Measurements from ENCODE around the gene SLC5A8. TPM values are rescaled to one million over a fixed set of nuclear protein-coding genes. Genes with fewer than 3 reads are reported as not detected.

Gene SLC5A8
- total RNA-seq, 1 donor, result not detected

GRCh38 chr12:101108130-101108529, 101.9 kb downstream of the SLC5A8 start:
- TF ChIP-seq CTCF (IDR thresholded peaks at IDR 0.05; ENCODE audit: extremely low read depth, low read depth, low read length), result no peak
- H3K4me2 ChIP-seq (ENCODE audit: insufficient read depth, low read length), result no peak overlapping the region
- H3K4me3 ChIP-seq (ENCODE audit: insufficient read depth, low read length), result no peak overlapping the region
- H4K20me1 ChIP-seq (ENCODE audit: insufficient read depth, low read length), result no peaks in the 10 kb centered on the region
- H2AFZ ChIP-seq (ENCODE audit: low read length), result no peak overlapping the region
- H3K79me2 ChIP-seq (ENCODE audit: insufficient read depth, low read length), result no peaks in the 10 kb centered on the region
- H3K27me3 ChIP-seq (ENCODE audit: insufficient read depth, low read length), result no peaks in the 10 kb centered on the region
- H3K27ac ChIP-seq (ENCODE audit: low read depth, low read length), result no peak overlapping the region
- no peaks in the 10 kb centered on the region for H3K36me3 ChIP-seq (ENCODE audit: insufficient read depth, low read length)
- DNase-seq (ENCODE audit: insufficient read length, low spot score, missing footprints), result no peak
- no peaks in the 10 kb centered on the region for H3K4me1 ChIP-seq (ENCODE audit: insufficient read depth, low read length)
- no peaks in the 10 kb centered on the region for H3K9me3 ChIP-seq (ENCODE audit: low read depth, low read length)

GRCh38 chr12:101107032-101107763, 102.8 kb downstream of the SLC5A8 start:
- no peak for DNase-seq (ENCODE audit: insufficient read length, low spot score, missing footprints)

More at GRCh38 chr12:101107032-101107763, 102.8 kb downstream of the SLC5A8 start:
- Histone ChIP-seq H3K79me2 (ENCODE audit: insufficient read depth, low read length) (no peaks in the 10 kb centered on the region), H3K36me3 (ENCODE audit: insufficient read depth, low read length) (no peaks in the 10 kb centered on the region), H3K9me3 (ENCODE audit: low read depth, low read length) (no peaks in the 10 kb centered on the region), H3K27ac (ENCODE audit: low read depth, low read length) (no peak overlapping the region), H3K4me2 (ENCODE audit: insufficient read depth, low read length) (no peak overlapping the region), H2AFZ (ENCODE audit: low read length) (no peak overlapping the region), H3K4me1 (ENCODE audit: insufficient read depth, low read length) (no peaks in the 10 kb centered on the region), H4K20me1 (ENCODE audit: insufficient read depth, low read length) (no peaks in the 10 kb centered on the region), H3K4me3 (ENCODE audit: insufficient read depth, low read length) (no peak overlapping the region), H3K27me3 (ENCODE audit: insufficient read depth, low read length) (no peaks in the 10 kb centered on the region)
- TF ChIP-seq CTCF (IDR thresholded peaks at IDR 0.05; ENCODE audit: extremely low read depth, low read depth, low read length), result no peak

Small RNA genes within 50 kb of the gene (small RNA-seq; reads per million reads assigned to genes)
- gene RNU6-768P, result not detected

Other genes with a start within 250 kb of the SLC5A8 start
- 18.3 and 18.8 TPM in 2 replicates for gene UTP20, start 69.9 kb upstream of the SLC5A8 start, total RNA-seq
- gene ARL1, start 197.5 kb upstream of the SLC5A8 start, total RNA-seq, result 90.8 and 94.9 TPM in 2 replicates

Measured in osteoblast (primary cell).